ENCODE results near the gene TTBK2. TPM values are rescaled to one million over a fixed set of nuclear protein-coding genes. Genes with fewer than 3 reads are reported as not detected.

The TTBK2 gene
- total and polyA plus RNA-seq, 2 donors (not counting 3 experiments of a cell fraction or from before 2014, with no cell fraction given), result 4.4 to 17.1 TPM

DNA sequence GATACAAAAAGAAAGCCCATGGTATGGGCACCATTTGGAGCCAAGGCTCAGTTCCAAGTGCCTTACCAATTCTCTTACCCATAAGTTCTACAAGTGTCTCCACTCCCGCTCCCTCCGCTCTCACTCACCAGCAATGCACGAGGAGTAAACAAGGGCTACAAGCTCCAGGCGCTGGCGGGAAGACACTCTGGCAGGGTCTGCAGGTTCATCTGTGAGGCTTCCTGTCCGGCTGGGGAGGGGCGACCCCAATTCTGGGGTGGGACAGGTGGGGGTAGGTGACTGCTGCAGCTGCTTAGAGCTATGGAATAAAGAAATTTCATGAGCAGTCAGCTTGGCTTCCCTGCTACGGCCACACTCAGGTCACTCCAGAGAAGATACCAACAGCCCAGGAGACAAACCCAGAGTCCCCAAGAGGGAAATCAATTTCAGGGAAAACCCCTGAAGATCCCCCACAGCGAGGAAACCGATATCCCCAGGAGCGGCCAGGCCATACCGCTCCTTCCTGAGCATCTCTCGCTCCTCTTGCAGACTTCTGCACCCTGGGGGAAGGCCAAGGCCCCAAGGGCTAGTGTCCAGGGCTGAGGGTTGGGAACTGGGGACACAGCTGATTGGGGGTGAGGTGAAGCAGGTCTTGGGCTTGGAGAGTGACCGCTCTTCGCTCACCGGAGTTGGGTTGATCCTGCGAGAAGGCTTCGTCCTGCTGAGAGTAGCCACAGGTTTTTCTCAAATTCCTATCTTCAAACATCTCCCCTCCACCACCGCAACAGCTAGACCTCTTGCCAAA, 185.0 kb downstream of the TTBK2 start:
- BruUV-seq (replicated peaks), result TSS peak; percentile 26
- no peak for FAIRE-seq
- dilution Hi-C loops (cut with MboI; ENCODE audit: extremely low pct_ligation_motif_present, low sequenced_read_pairs), result no loop called here

More for the DNA sequence above, 185.0 kb downstream of the TTBK2 start:
- H3K4me1 ChIP-seq (ENCODE audit: control insufficient read depth, extremely low read depth, insufficient read depth, low read length), result peaks cover 11% of the 10 kb centered on the region
- H2AFZ ChIP-seq (ENCODE audit: low read depth, low read length), result no peak overlapping the region
- H3K9me3 ChIP-seq (replicated peaks; ENCODE audit: control insufficient read depth, insufficient read depth, low read length), result no peaks in the 10 kb centered on the region
- CTCF ChIA-PET, result interaction anchor here (0.8 to 5.5 kb wide), 2 partner anchors 32 to 192 kb away, joined by 3 to 67 read pairs; no protein-coding TSS in a partner anchor
- no peak overlapping the region for H3K27ac ChIP-seq (ENCODE audit: insufficient read depth, low read depth, low read length)
- no peak for DNase-seq (ENCODE audit: low read depth, low spot score)
- peaks cover 9% of the 10 kb centered on the region for H3K79me2 ChIP-seq (ENCODE audit: control insufficient read depth, insufficient read depth, low read length)
- H3K9me1 ChIP-seq (replicated peaks; ENCODE audit: control insufficient read depth, extremely low read depth, insufficient read depth, low read length), result no peaks in the 10 kb centered on the region
- intact Hi-C loops (cut with micrococcal nuclease), result loop anchor here (1.0 kb wide), 1 partner anchor 191 kb away; no protein-coding TSS in a partner anchor
- H3K36me3 ChIP-seq (ENCODE audit: control insufficient read depth in 2 of 2, extremely low read depth in 1 of 2, insufficient read depth in 2 of 2, low read length in 2 of 2), result peaks cover 10 to 28% of the 10 kb centered on the region in 2 experiments
- TF ChIP-seq MYC (IDR thresholded peaks at IDR 0.05; ENCODE audit: low read depth, low read length) (no peak), GATA2 (IDR thresholded peaks at IDR 0.05; ENCODE audit: insufficient read depth, insufficient read length, low read depth, low read length) (no peak), POLR2AphosphoS5 (IDR thresholded peaks at IDR 0.05; ENCODE audit: insufficient read depth, low read depth, low read length) (no peak), EZH2 (IDR thresholded peaks at IDR 0.05; ENCODE audit: borderline replicate concordance, low read depth, low read length, severe bottlenecking) (no peak), POLR2A (IDR thresholded peaks at IDR 0.05; ENCODE audit: low read depth, low read length) (no peak), FOS (IDR thresholded peaks at IDR 0.05; ENCODE audit: borderline replicate concordance, insufficient read depth, low read length) (no peak), MAX (IDR thresholded peaks at IDR 0.05; ENCODE audit: insufficient read depth, insufficient read length) (no peak), JUN (IDR thresholded peaks at IDR 0.05; ENCODE audit: borderline replicate concordance, insufficient read depth, insufficient read length, low read depth) (no peak)
- TF ChIP-seq, protein P1, sequence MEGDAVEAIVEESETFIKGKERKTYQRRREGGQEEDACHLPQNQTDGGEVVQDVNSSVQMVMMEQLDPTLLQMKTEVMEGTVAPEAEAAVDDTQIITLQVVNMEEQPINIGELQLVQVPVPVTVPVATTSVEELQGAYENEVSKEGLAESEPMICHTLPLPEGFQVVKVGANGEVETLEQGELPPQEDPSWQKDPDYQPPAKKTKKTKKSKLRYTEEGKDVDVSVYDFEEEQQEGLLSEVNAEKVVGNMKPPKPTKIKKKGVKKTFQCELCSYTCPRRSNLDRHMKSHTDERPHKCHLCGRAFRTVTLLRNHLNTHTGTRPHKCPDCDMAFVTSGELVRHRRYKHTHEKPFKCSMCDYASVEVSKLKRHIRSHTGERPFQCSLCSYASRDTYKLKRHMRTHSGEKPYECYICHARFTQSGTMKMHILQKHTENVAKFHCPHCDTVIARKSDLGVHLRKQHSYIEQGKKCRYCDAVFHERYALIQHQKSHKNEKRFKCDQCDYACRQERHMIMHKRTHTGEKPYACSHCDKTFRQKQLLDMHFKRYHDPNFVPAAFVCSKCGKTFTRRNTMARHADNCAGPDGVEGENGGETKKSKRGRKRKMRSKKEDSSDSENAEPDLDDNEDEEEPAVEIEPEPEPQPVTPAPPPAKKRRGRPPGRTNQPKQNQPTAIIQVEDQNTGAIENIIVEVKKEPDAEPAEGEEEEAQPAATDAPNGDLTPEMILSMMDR (IDR thresholded peaks at IDR 0.05; ENCODE audit: extremely low read depth in 1 of 2, insufficient read depth in 1 of 2, low read depth in 1 of 2, low read length in 2 of 2), result no peak
- H3K4me3 ChIP-seq (replicated peaks in 1 of 3; ENCODE audit: insufficient read depth in 1 of 3, low read depth in 1 of 3, low read length in 3 of 3), result peak overlapping the region; percentile 47 to 98 (median 71)
- peak overlapping the region; percentile 73 for H3K9ac ChIP-seq (replicated peaks; ENCODE audit: extremely low read depth, insufficient read depth, low read length)
- peak overlapping the region; percentile 83 for H3K4me2 ChIP-seq (ENCODE audit: insufficient read depth, low read length)
- H4K20me1 ChIP-seq (replicated peaks; ENCODE audit: control insufficient read depth, extremely low read depth, insufficient read depth, low read length), result no peaks in the 10 kb centered on the region
- POLR2A ChIA-PET, result no interaction called here
- H3K27me3 ChIP-seq (ENCODE audit: control insufficient read depth in 2 of 2, insufficient read depth in 2 of 2, low read length in 2 of 2), result no peaks in the 10 kb centered on the region
